Measurements from ENCODE around the gene UBAC2.
A peak's percentile ranks its signal among the peaks of the same experiment; 100 is the strongest.

DNA sequence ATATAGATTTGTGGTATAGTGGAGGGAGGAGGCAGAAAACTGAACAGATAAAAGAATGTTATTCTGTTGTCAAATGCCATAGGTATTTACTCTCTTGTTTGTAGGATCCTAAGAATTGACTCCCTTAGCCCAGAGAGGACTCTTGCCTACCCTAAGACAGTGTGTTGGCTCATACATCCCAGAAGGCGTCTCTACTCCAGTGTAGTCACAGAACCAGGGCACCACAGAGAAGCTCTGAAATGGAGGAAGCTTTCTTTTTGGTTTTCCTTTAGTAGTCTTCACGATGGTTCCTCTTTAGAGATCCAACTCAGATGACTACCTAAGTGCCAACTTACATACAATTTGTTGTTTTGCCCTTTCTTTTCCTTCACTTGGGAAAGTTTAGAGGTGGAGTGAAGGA lies 92.5 kb downstream of the UBAC2 start:
- TF ChIP-seq, protein P1, sequence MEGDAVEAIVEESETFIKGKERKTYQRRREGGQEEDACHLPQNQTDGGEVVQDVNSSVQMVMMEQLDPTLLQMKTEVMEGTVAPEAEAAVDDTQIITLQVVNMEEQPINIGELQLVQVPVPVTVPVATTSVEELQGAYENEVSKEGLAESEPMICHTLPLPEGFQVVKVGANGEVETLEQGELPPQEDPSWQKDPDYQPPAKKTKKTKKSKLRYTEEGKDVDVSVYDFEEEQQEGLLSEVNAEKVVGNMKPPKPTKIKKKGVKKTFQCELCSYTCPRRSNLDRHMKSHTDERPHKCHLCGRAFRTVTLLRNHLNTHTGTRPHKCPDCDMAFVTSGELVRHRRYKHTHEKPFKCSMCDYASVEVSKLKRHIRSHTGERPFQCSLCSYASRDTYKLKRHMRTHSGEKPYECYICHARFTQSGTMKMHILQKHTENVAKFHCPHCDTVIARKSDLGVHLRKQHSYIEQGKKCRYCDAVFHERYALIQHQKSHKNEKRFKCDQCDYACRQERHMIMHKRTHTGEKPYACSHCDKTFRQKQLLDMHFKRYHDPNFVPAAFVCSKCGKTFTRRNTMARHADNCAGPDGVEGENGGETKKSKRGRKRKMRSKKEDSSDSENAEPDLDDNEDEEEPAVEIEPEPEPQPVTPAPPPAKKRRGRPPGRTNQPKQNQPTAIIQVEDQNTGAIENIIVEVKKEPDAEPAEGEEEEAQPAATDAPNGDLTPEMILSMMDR (IDR thresholded peaks at IDR 0.05 in 8 of 11, conservative IDR thresholded peaks at IDR 0.05 in 3 of 11) = no peak
- TF ChIP-seq POLR2AphosphoS5 (IDR thresholded peaks at IDR 0.05) = peak in 1 of 3 donors; percentile 17

Data from spleen (tissue), 7 donors.